HG03103 (cell line): ENCODE data around the gene BPIFB3.
"Not testable (repeated sequence)": the region's sequence is repeated elsewhere in the genome, so short reads cannot be mapped to it uniquely, and the experiment has no call there.

ENCODE experiments used
- ATAC-seq: cut with Tn5 transposase; IDR thresholded peaks from one replicate; pipeline ENCODE4 v1.9.1; 2021; ENCODE audit warnings: low read depth; ENCODE audit not compliant: unreplicated experiment

The BPIFB3 gene

GRCh38 chr20:33082546-33082945, 28.8 kb downstream of the BPIFB3 start:
- no peak for ATAC-seq

- ATAC-seq, result no peak
Measured at GRCh38 chr20:33083544-33084340, 30.0 kb downstream of the BPIFB3 start.

GRCh38 chr20:33084722-33085121, 31.0 kb downstream of the BPIFB3 start:
- ATAC-seq, result no peak

- ATAC-seq, result no peak
Measured at GRCh38 chr20:33086052-33086722, 32.5 kb downstream of the BPIFB3 start.

GRCh38 chr20:33091147-33091546, 37.4 kb downstream of the BPIFB3 start:
- ATAC-seq, result no peak

GRCh38 chr20:33091693-33092092, 38.0 kb downstream of the BPIFB3 start:
- no peak for ATAC-seq

GRCh38 chr20:33092361-33092760, 38.7 kb downstream of the BPIFB3 start:
- ATAC-seq, result no peak

GRCh38 chr20:33093074-33093473, 39.4 kb downstream of the BPIFB3 start:
- ATAC-seq, result no peak

GRCh38 chr20:33093582-33093981, 39.9 kb downstream of the BPIFB3 start:
- no peak for ATAC-seq

GRCh38 chr20:33095249-33095648, 41.5 kb downstream of the BPIFB3 start:
- ATAC-seq, result no peak

- ATAC-seq, result not testable (repeated sequence)
Measured at GRCh38 chr20:33095902-33096584, 42.3 kb downstream of the BPIFB3 start.

- ATAC-seq, result no peak
Measured at GRCh38 chr20:33097001-33097400, 43.3 kb downstream of the BPIFB3 start.

- no peak for ATAC-seq
Measured at GRCh38 chr20:33099843-33100538, 46.3 kb downstream of the BPIFB3 start.

GRCh38 chr20:33103556-33103955, 49.9 kb downstream of the BPIFB3 start:
- ATAC-seq, result no peak

GRCh38 chr20:33104336-33104735, 50.6 kb downstream of the BPIFB3 start:
- ATAC-seq, result no peak

- no peak for ATAC-seq
Measured at GRCh38 chr20:33105316-33105924, 51.7 kb downstream of the BPIFB3 start.

- not testable (repeated sequence) for ATAC-seq
Measured at GRCh38 chr20:33106058-33106620, 52.4 kb downstream of the BPIFB3 start.

- ATAC-seq, result no peak
Measured at GRCh38 chr20:33108661-33109060, 55.0 kb downstream of the BPIFB3 start.

- no peak for ATAC-seq
Measured at GRCh38 chr20:33110147-33110825, 56.6 kb downstream of the BPIFB3 start.

- ATAC-seq, result no peak
Measured at GRCh38 chr20:33111306-33111705, 57.6 kb downstream of the BPIFB3 start.
